HG03571 (cell line): Measurements from ENCODE around the gene SYNJ2.

Experiments
- ATAC-seq: cut with Tn5 transposase; IDR thresholded peaks from one replicate; pipeline ENCODE4 v1.9.1; 2021; ENCODE audit not compliant: unreplicated experiment

Gene SYNJ2

DNA sequence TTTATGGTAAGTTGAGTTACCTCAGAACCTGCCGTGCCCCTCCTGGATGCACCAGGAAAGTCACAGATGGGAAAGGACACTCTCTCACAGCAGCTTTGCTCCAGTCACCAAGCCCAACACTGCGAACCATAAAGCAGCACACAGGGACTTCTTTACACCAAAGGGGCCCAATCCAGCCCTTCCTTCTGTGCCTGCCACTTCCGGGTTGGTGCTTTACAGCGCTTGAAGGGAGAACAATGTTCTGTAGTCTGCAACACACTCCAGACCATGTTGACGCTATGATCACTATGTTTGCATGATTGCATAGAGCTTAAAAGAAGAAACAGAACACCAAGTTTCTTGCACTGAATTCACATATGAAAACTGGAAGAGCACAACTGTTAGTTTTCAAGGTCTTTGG is 129.3 kb downstream of the SYNJ2 start:
- ATAC-seq, result no peak

DNA sequence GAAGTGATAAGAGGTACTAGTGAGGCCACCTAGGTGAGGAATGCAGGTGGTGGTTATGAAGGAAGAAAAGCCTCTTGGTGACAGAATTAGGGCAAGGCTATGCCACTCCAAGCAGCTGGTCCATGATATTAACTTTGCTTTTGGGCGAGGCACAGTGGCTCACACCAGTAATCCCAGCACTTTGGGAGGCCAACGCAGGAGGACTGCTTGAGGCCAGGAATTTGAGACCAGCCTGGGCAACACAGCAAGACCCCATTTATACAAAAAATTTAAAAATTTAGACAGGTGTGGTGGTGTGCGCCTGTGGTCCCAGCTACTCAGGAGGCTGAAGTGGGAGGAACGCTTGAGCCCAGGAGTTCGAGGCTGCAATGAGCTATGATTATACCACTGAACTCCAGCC is 130.3 kb downstream of the SYNJ2 start:
- ATAC-seq, result no peak

DNA sequence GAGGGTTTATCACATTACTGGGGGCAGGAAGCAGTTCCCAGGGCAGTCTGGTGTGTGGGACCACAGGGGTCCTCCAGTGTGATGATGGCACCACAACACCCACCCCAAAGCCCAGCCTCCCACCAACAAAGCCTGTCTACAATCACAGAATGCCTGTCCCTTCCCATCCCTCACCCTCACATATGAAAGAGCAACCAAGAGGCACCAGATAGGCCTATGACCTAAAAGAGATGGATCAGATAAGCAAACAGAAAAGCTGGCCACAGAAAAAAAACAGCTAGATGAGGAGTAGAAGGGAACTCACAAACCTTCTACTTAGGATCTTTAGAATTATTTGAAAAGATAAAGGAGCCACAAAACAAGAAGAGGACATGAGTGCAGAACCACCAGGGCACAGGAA is 132.1 kb downstream of the SYNJ2 start:
- ATAC-seq, result no peak

DNA sequence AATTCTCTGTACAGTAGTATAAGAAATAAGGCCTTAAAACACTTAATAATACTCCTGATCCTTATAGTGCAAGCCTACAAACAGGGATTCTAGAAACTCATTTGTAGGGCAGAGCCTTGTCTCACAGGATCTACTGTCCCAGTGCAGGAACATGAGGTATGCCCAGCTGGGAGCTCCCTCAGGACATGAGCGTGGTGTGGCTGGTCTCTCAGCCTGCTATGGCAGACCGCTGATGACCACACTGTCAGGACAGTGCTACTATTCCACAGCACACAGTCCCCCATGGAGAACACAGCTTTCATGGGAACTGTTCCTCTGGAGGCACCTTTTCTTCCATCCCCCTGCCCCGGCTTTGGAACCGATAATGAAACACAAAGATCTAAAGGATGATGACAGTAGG is 133.4 kb downstream of the SYNJ2 start:
- no peak for ATAC-seq

DNA sequence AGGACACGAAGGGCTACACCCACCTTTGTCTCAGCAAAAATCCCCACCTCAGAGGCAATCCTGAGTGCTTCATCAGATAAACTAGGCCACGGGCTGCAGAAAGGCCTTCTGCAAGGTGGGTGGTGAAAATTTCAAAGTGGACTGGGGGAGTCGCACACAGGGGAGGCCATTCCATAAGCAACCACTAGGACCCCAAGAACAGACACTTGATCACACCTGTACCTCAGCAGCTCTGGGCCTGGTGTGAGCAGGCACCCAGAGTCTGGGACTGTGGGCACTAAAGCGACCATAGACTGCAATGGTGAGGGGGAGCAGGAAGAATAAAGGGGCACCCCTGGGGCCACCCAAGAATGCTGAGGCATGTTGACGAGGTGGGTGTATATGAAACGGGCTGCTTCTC is 133.8 kb downstream of the SYNJ2 start:
- ATAC-seq, result no peak

DNA sequence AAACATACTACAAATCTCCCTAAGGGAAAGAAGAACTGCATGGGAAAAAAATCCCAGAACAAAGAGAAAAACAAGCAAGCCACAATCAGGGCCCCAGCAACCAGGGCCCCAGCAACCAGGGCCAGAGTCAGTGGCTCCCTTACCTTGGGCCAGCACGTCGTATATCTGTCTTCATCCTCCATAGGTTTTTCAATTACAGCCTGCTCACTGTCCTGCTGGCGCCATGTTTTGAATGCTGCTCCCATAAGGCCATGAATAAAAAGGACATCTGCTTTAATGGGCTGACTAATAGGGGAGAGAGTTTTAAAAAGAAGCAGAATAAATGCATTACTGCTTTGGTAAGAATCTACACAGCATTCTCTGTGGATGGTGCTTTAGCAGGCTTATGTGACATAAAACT is 137.2 kb downstream of the SYNJ2 start:
- ATAC-seq, result no peak

DNA sequence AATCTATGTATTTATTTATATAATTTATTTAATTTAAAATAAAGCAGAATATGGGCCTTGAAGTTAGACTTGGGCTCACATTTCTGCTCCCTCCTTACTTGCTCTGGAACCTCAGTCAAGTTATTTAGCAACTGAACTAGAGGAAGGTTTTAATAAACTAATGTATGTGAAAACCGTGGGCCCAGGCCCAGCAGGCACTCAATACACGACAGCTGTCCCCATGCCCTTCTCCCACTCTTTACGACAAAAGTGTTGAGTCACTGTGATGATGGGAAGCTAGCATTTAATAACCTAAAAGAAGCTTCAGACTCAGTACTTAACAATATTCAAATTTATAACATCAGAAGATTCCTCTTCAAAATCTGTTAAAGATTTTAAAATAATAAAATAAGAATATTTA is 139.7 kb downstream of the SYNJ2 start:
- ATAC-seq, result no peak

DNA sequence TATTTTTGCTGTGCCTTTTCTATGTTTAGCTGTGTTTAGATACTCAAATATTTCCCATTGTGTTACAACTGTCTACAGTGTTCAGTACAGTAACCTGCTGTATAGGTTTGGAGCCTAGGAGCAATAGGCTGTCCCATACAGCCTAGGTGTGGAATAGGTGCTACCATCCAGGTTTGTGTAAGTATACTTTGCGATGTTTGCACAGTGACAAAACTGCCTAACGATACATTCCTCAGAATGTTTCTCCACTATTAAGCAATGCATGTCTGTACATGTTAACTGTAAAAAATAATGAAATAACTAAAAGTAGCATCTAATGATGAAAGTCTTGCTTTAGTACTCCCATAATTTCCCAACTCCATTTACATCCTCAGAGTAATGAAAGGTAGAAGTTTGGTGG is 140.4 kb downstream of the SYNJ2 start:
- ATAC-seq, result no peak

DNA sequence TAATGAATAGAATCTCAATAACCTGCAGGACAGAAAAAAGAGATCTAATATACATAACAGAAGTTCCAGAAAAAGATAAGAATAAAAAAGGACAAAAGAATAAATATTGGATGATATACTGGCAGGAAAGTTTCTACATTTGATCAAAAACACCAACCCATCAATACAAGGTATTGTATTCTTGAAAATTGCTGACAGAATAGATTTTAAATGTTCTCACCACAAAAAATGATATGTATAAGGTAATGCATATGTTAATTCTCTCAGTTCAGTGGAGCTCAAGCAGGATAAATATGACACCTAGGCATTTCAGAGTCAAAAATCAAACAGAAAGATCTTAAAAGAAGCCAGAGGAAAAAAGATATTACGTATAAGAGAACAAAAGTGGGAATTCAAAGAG is 142.6 kb downstream of the SYNJ2 start:
- ATAC-seq, result no peak

DNA sequence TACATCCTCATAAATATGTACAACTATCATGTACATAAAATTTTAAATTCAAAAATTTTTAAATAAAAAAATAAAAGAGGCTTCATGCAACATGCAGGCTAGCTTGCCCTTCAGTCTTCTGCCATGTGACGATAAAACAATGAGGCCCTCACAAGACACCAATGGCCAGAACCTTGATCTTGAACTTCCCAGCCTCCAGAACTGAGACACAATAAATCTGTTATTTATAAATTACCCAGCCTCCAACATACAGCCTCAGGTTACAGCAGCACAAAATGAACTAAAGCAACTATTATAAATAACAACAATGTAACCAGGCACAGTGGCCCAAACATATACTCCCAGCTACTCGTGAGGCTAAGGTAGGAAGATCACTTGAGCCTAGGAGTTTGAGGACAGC is 143.6 kb downstream of the SYNJ2 start:
- ATAC-seq, result no peak

DNA sequence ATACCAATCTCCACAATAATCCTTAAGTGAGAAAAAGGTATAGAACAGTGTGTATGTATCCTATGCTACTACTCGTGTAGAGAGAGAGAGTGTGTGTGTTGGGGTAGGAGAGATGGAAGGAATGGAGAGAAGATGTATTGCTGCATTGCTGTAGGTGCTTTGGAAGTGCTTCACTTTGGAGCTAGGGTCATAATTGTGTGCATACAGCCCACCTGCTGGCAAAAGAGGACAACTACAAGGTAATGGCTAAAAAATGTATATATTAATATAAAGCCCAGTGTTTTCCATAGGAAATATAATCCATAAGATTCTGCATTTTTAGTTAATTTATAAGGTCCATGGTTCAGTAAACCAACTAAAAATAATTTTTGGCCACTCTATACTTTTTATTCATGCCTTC is 150.3 kb downstream of the SYNJ2 start:
- no peak for ATAC-seq

DNA sequence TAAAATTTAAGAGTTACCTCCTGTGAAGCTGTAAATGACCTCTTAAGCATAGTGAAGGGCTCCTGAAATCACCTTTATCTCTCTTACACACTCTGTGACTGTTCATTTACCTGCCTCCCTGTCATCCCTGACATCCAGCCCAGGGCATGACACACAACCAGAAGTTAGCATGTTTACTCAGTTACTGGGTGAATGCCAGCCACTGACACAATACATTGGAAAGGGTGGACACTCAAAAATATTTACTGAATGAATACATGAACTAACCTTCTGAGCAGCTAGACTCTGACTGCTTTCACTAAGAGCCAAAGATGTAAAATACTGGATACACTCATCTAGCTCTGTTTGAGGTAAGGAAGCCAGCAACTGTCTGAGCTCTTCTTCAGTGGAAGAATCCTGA is 161.1 kb downstream of the SYNJ2 start:
- ATAC-seq, result no peak

DNA sequence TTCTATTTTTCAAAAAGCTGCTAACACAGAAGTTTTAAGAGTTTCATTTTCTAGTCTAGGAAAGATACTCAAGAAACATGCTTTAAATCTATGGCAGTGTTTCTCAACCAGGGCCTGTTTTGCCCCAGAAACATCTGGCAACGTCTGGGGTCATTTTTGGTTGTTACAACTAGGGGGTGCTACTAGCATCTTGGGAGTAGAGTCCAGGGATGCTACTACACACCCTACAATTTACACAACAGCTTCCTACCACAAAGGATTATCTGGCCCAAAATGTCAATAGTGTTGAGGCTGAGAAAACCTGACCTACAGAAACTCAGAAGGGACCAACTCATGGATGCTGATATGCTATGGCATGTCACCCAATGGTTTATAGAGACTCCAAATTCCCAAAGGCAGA is 162.0 kb downstream of the SYNJ2 start:
- no peak for ATAC-seq
